GM20431 (cell line): ENCODE results near the gene CCDC43.

Source experiments
- in situ Hi-C: fragments of 300-500 bp; cut with MseI, MboI; formaldehyde crosslinking; loops from one replicate; pipeline ENCODE4 v1.15.0; 2020; ENCODE audit warnings: low sequenced_read_pairs; ENCODE audit not compliant: unreplicated experiment

The CCDC43 gene

GRCh38 chr17:44629314-44629713, 60.3 kb downstream of the CCDC43 start:
- in situ Hi-C loops = loop anchor here (25.0 kb wide), 1 partner anchor 92 kb away; no protein-coding TSS in a partner anchor

GRCh38 chr17:44628243-44629188, 61.1 kb downstream of the CCDC43 start:
- in situ Hi-C loops = loop anchor here (25.0 kb wide), 1 partner anchor 91 kb away; no protein-coding TSS in a partner anchor

- in situ Hi-C loops = loop anchor here (25.0 kb wide), 1 partner anchor 90 kb away; no protein-coding TSS in a partner anchor
These were observed 61.9 kb downstream of the CCDC43 start for GRCh38 chr17:44627513-44628242.
